NCI-H1930 (cell line): ENCODE measurements around the gene KIF23.
A peak's percentile ranks its signal among the peaks of the same experiment; 100 is the strongest.
"Not testable (repeated sequence)": the region's sequence is repeated elsewhere in the genome, so short reads cannot be mapped to it uniquely, and the experiment has no call there.

Experiments
- DNase-seq, 2 experiments: peaks; one replicate each; lab custom pipeline; 2025; lab: John Stamatoyannopoulos, UW

Gene KIF23

DNA sequence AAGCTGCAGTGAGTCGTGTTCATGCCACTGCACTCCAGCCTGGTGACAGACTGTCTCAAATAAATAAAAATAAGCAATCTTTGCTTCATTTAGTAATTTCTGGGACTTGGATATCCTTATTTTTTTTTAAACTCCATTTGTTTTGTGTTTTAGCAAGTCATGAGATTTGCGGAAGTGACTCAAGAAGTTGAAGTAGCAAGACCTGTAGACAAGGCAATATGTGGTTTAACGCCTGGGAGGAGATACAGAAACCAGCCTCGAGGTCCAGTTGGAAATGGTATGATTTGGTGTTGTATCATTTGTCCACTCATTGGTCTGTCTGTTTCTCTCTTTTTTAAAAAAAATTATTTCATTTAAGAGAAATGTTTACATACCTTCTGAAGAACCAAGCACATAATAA, 21.8 kb downstream of the KIF23 start:
- DNase-seq, result no peak

GRCh38 chr15:69436951-69437350, 22.8 kb downstream of the KIF23 start:
- DNase-seq, result no peak

DNA sequence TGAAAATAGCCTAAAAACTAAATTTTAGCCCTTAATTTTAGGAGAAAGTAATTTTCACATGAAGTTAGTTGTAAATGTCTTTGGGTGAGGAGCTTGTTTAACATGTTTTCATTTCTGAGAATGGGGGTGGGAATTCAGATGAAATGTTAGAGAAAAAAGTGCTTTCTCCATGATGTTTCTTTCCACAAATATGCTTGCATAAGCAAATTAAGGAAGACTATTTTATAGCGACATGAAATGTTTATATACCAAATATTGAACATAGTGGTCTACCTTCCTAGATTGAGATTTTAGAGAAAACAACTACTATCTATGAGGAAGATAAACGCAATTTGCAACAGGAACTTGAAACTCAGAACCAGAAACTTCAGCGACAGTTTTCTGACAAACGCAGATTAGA, 25.5 kb downstream of the KIF23 start:
- DNase-seq, result no peak

DNA sequence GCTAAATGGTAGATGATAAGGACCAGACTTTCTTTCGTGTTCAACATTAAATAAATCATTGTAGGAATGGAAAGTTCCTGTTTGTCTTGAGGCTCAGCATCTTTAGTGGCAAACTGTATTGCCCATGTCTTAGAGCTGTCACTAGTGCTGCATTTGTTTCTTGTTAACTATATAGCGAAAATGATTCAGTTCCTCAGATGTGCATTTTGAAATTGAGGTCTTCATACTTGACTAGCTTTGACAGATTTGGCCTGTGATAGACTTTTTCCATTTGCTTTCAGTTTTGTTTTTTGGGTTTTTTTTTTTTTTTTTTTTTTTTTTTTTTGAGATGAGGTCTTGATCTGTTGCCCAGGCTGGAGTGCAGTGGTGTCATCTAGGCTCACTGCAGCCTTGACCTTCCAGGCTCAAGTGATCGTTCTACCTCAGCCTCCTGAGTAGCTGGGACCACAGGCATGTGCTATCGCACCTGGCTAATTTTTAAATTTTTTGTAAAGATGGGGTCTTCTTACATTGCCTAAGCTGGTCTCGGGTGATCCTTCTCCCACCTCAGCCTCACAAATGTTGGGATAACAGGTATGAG, 29.0 kb downstream of the KIF23 start:
- no peak for DNase-seq

- no peak for DNase-seq
These were observed 30.5 kb downstream of the KIF23 start for GRCh38 chr15:69444686-69445085.

GRCh38 chr15:69446953-69447352, 32.8 kb downstream of the KIF23 start:
- no peak for DNase-seq

DNA sequence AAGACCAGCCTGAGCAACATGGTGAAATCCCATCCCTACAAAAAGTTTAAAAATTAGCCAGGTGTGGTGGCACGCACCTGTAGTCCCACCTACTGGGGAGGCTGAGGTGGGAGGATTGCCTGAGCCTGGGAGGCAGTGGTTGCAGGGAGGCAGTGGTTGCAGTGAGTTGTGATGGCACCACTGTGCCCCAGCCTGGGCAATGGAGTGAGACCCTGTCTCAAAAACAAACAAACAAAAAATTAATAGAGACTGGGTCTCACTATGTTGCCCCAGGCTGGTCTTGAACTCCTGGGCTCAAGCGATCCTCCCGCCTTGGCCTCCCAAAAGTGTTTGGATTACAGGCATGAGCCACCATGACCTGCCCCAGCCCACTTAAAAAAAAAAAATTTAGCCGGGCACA, 36.1 kb downstream of the KIF23 start:
- DNase-seq, result not testable (repeated sequence)

GRCh38 chr15:69450968-69451695, 37.0 kb downstream of the KIF23 start:
- no peak for DNase-seq

GRCh38 chr15:69451951-69452691, 38.0 kb downstream of the KIF23 start:
- DNase-seq, result no peak

DNA sequence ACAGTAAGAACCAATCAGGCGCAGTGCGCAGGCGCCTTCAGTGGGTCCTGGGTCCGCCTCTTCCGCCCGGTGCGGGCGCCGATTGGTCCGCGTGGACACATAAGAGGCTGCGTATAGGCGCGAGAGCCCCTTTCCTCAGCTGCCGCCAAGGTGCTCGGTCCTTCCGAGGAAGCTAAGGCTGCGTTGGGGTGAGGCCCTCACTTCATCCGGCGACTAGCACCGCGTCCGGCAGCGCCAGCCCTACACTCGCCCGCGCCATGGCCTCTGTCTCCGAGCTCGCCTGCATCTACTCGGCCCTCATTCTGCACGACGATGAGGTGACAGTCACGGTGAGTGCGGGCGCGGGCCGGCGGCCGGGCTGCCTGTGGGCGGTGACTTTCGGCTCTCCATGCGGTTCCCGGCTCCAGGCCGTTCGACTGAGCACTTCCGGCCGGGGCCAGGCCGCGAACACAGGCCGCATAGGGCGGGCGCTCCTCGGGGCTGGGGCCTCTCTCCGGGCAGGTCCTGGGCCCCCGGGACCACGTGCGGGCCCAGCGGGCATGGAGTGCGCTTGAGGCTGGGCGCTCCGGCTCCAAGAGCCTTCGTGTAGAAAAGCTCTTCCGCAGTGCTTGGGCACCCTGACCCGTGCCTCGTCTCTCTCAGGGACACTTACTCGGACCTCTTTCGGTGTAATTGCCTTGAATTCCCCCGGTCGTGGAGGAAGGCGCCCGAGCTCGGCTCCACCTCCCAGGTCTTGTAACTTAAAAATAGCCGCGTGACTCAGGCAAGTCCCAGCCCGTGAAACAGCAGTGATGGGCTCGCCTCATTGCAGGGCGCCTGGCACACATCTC, 38.8 kb downstream of the KIF23 start, which contains the start of gene RPLP1:
TSS of gene RPLP1 (plus strand) at position 127 of the 830 bp plus-strand sequence. CDS start at position 258, 131 bp downstream.
- DNase-seq, result peak; percentile 48 to 83

GRCh38 chr15:69454953-69455352, 40.8 kb downstream of the KIF23 start:
- DNase-seq, result no peak

GRCh38 chr15:69456208-69457166, 42.3 kb downstream of the KIF23 start:
- no peak for DNase-seq

- no peak for DNase-seq
These were observed 43.4 kb downstream of the KIF23 start for GRCh38 chr15:69457304-69458280.

GRCh38 chr15:69459066-69459465, 44.9 kb downstream of the KIF23 start:
- DNase-seq, result no peak

DNA sequence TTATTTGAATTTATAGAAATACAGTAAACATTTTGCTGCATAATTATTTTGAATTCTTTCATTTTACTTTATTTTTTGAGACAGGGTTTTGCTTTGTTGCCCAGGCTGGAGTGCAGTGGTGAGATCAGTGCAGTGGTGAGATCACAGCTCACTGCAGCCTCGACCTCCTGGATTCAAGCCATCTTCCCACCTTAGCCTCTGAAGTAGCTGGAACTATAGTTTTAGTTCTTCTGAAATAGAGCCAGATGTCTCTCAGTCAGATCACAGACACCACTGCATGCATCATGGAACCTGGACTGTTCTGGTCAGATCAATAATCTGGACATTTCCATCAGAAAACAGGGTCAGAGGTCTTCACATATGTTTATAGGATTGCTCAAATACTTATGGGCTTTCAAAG, 46.3 kb downstream of the KIF23 start:
- no peak for DNase-seq

DNA sequence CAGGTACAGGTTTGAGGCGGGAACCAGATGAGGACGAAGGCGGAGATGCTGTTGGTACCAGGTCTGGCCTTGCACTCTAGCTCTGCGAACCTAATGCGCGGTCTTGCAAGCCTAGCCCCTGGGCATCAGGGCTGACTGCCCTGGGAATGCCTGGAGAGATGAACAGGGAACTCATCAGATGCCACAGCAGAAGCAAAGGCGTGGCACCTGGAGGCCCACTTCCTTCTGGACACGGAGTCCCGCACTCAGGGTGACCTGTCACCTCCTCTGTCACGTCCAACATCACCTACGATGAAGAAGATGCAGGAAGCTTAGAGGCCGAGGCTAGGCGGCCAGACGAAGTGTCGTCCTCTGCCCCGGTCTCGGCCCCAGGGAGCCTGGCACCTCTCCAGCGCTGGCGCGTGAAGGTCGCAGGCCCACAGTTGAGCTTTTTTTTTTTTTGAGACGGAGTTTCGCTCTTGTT, 47.9 kb downstream of the KIF23 start:
- DNase-seq, result no peak

GRCh38 chr15:69462493-69463181, 48.5 kb downstream of the KIF23 start:
- DNase-seq, result peak; percentile 80 to 88

- DNase-seq, result no peak
These were observed 49.1 kb downstream of the KIF23 start for GRCh38 chr15:69463182-69463756.

- DNase-seq, result no peak
These were observed 51.1 kb downstream of the KIF23 start for GRCh38 chr15:69465253-69465652.
